ENCODE measurements around the gene KATNA1.

Gene KATNA1

DNA sequence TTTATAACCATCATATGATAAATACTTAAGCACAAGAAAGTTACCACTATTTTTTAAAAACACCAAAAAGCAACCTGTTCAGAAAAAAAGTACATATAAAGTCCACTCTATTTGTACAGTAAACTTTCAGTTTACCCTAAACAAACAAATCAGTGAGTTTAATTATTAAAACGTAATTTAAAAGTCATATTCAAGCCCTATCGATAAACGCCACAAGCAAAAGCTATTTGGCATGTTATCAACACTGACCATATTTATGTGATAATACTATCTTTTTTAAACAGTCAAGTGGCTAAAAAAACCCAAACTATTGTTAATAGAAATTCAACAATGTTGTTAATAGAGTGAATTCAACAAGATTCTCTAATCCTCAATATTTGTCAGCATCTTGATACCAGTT is 1.9 kb downstream of the KATNA1 start:
- H3K9ac ChIP-seq (ENCODE audit: low read length) = no peak overlapping the region

DNA sequence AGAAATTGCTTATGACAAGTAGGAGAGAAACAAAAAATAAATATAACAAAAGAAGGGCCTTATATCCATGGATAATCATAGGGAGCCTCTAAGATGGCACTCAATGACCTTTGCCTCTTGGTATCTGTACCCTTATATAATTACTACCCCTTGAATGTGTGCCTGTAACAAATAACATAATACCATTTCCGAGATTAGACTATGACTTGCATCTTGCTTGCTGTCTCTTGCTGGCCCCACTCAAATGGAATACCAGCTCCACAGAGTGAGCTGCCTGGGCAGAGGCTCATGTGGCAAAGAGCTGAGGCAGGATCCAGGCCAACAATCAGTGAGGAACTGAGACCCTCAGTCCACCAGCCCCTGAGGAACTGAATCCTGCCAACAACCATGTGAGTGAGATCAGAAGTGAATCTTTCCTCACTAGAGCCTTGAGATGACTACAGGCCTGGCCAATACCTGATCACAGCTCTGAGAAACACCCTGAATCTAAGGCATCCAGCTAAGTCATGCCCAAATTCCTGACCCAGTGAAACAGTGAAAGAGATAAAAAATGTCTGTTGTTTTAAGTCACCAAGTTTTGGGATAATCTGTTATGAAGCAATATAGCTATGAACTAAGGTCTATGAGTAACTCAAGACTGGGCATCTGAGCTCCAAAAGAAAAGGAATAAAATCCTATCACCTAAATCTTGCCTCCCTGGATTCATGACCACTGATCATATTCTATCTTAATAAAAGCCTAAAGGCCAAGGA is 5.5 kb downstream of the KATNA1 start:
- Histone ChIP-seq H3F3A (ENCODE audit: insufficient read depth, low read length) (no peaks in the 10 kb centered on the region), H3K9me2 (ENCODE audit: low read depth, low read length) (no peaks in the 10 kb centered on the region), H3K4me1 (ENCODE audit: insufficient read depth, low read length, severe bottlenecking) (peaks cover 15% of the 10 kb centered on the region), H3K79me2 (ENCODE audit: insufficient read depth, low read length) (peaks cover 53% of the 10 kb centered on the region), H3K27me3 (ENCODE audit: insufficient read depth, low read length) (no peaks in the 10 kb centered on the region), H4K20me1 (ENCODE audit: insufficient read depth, low read length) (no peaks in the 10 kb centered on the region), H3K36me3 (ENCODE audit: insufficient read depth, low read length) (peaks cover 12% of the 10 kb centered on the region), H3K4me2 (ENCODE audit: low read length) (no peak overlapping the region), H3K9ac (ENCODE audit: low read length) (no peak overlapping the region), H3K9me3 (ENCODE audit: low read length) (peaks cover 2% of the 10 kb centered on the region; the same call in 1 of the 2 replicates), H3K4me3 (ENCODE audit: low read depth, low read length, poor library complexity, severe bottlenecking) (no peak overlapping the region), H3K27ac (ENCODE audit: low read depth, low read length, poor library complexity, severe bottlenecking) (no peak overlapping the region), H2AFZ (ENCODE audit: low read length) (no peak overlapping the region)
- TF ChIP-seq, protein P1, sequence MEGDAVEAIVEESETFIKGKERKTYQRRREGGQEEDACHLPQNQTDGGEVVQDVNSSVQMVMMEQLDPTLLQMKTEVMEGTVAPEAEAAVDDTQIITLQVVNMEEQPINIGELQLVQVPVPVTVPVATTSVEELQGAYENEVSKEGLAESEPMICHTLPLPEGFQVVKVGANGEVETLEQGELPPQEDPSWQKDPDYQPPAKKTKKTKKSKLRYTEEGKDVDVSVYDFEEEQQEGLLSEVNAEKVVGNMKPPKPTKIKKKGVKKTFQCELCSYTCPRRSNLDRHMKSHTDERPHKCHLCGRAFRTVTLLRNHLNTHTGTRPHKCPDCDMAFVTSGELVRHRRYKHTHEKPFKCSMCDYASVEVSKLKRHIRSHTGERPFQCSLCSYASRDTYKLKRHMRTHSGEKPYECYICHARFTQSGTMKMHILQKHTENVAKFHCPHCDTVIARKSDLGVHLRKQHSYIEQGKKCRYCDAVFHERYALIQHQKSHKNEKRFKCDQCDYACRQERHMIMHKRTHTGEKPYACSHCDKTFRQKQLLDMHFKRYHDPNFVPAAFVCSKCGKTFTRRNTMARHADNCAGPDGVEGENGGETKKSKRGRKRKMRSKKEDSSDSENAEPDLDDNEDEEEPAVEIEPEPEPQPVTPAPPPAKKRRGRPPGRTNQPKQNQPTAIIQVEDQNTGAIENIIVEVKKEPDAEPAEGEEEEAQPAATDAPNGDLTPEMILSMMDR (IDR thresholded peaks at IDR 0.05; ENCODE audit: low read length) = no peak
- TF ChIP-seq EZH2 (IDR thresholded peaks at IDR 0.05; ENCODE audit: borderline replicate concordance, low read length) = no peak

More for the DNA sequence above, 1.9 kb downstream of the KATNA1 start:
- Histone ChIP-seq H3K27me3 (ENCODE audit: insufficient read depth, low read length) (no peaks in the 10 kb centered on the region), H3F3A (ENCODE audit: insufficient read depth, low read length) (peaks cover 7% of the 10 kb centered on the region), H3K9me3 (ENCODE audit: low read length) (peaks cover under 1% of the 10 kb centered on the region; the same call in 1 of the 2 replicates), H3K4me3 (ENCODE audit: low read depth, low read length, poor library complexity, severe bottlenecking) (peak overlapping the region; percentile 78), H3K4me2 (ENCODE audit: low read length) (peak overlapping the region; percentile 76), H4K20me1 (ENCODE audit: insufficient read depth, low read length) (no peaks in the 10 kb centered on the region), H3K9me2 (ENCODE audit: low read depth, low read length) (no peaks in the 10 kb centered on the region), H2AFZ (ENCODE audit: low read length) (no peak overlapping the region), H3K36me3 (ENCODE audit: insufficient read depth, low read length) (peaks cover 8% of the 10 kb centered on the region; the same call in 1 of the 2 replicates), H3K79me2 (ENCODE audit: insufficient read depth, low read length) (peaks cover 52% of the 10 kb centered on the region), H3K27ac (ENCODE audit: low read depth, low read length, poor library complexity, severe bottlenecking) (no peak overlapping the region), H3K4me1 (ENCODE audit: insufficient read depth, low read length, severe bottlenecking) (peaks cover 36% of the 10 kb centered on the region)
- TF ChIP-seq, protein P1 (IDR thresholded peaks at IDR 0.05; ENCODE audit: low read length) = no peak

DNA sequence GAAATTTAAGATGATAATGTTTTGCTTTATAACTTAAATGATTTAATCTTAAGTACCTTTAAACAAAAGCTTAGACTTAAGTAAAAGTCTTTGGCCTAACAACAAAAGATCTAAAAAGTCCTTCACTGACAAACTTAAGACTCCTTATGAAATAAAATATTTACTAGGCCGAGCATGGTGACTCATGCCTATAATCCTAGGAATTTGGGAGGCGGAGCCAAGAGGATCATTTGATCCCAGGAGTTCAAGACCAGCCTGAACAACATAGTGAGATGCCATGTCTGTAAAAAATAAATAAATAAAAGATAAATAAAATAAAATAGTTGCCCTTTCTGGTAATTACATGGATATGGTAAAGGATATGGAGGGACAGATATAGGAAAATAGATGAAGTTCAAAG is 12.4 kb downstream of the KATNA1 start:
- H3K9ac ChIP-seq (ENCODE audit: low read length) = no peak overlapping the region
- H3K79me2 ChIP-seq (ENCODE audit: insufficient read depth, low read length) = no peaks in the 10 kb centered on the region
- no peak overlapping the region for H3K27ac ChIP-seq (ENCODE audit: low read depth, low read length, poor library complexity, severe bottlenecking)
- H3K9me3 ChIP-seq (ENCODE audit: low read length) = no peaks in the 10 kb centered on the region
- H3K27me3 ChIP-seq (ENCODE audit: insufficient read depth, low read length) = no peaks in the 10 kb centered on the region
- no peaks in the 10 kb centered on the region for H4K20me1 ChIP-seq (ENCODE audit: insufficient read depth, low read length)
- no peaks in the 10 kb centered on the region for H3K9me2 ChIP-seq (ENCODE audit: low read depth, low read length)
- H3K4me3 ChIP-seq (ENCODE audit: low read depth, low read length, poor library complexity, severe bottlenecking) = no peak overlapping the region
- H3K4me2 ChIP-seq (ENCODE audit: low read length) = no peak overlapping the region
- no peaks in the 10 kb centered on the region for H3K4me1 ChIP-seq (ENCODE audit: insufficient read depth, low read length, severe bottlenecking)
- no peak for TF ChIP-seq EZH2 (IDR thresholded peaks at IDR 0.05; ENCODE audit: borderline replicate concordance, low read length)
- TF ChIP-seq, protein P1 (IDR thresholded peaks at IDR 0.05; ENCODE audit: low read length) = no peak
- no peak overlapping the region for H2AFZ ChIP-seq (ENCODE audit: low read length)
- peaks cover 23% of the 10 kb centered on the region for H3K36me3 ChIP-seq (ENCODE audit: insufficient read depth, low read length)
- H3F3A ChIP-seq (ENCODE audit: insufficient read depth, low read length) = no peaks in the 10 kb centered on the region
